K562 (cell line): Measurements from ENCODE around the gene RIT2.

Source experiments
- ARNT ChIP-seq, 2 experiments: fragments of 450-650 bp; IDR thresholded peaks; 2 replicates each; pipeline ENCODE4 v1.6.1; 2016; ENCODE audit warnings: mild to moderate bottlenecking in 1 of 2
- CEBPB ChIP-seq: fragments of 450-650 bp; IDR thresholded peaks from 2 replicates; pipeline ENCODE4 v1.6.1; 2016; ENCODE audit warnings: missing genetic modification characterization, missing compliant biosample characterization
- CREB1 ChIP-seq, 2 experiments: sonication (generic) in 1 of 2; formaldehyde crosslinking in 1 of 2; IDR thresholded peaks; 2 replicates each; pipeline versions ENCODE4 v1.6.1 to v1.8.0; 2012 to 2022; ENCODE audit warnings: inconsistent platforms in 1 of 2, mild to moderate bottlenecking in 1 of 2, missing genetic modification reagents in 1 of 2, moderate library complexity in 1 of 2
- MTA3 ChIP-seq: fragments of 450-650 bp; formaldehyde crosslinking; IDR thresholded peaks from 2 replicates; pipeline ENCODE4 v1.6.1; 2017; ENCODE audit warnings: mild to moderate bottlenecking, borderline replicate concordance
- MYBL2 ChIP-seq, 2 experiments: fragments of 450-650 bp in 1 of 2; sonication (generic) in 1 of 2; formaldehyde crosslinking in 1 of 2; IDR thresholded peaks; 2 replicates each; pipeline versions ENCODE4 v1.6.1 to v1.8.1; 2017 to 2022; ENCODE audit warnings: borderline replicate concordance in 1 of 2, inconsistent platforms in 1 of 2, low read depth in 1 of 2, mild to moderate bottlenecking in 1 of 2, missing genetic modification reagents in 1 of 2, moderate library complexity in 1 of 2
- NRF1 ChIP-seq, 2 experiments: fragments of 450-650 bp; IDR thresholded peaks in 1 of 2; conservative IDR thresholded peaks in 1 of 2; 2 replicates each; pipeline ENCODE4 v1.6.1; 2014; ENCODE audit warnings: mild to moderate bottlenecking in 2 of 2
- RAD21 ChIP-seq, 2 experiments: fragments of 250-450 bp in 1 of 2; fragments of 450-650 bp in 1 of 2; sonication (Bioruptor Pico) in 1 of 2; formaldehyde crosslinking in 1 of 2; IDR thresholded peaks in 1 of 2; conservative IDR thresholded peaks in 1 of 2; 2 replicates each; pipeline versions ENCODE4 v1.4.0 to v1.8.0; 2020 to 2022; ENCODE audit warnings: mild to moderate bottlenecking in 2 of 2, moderate library complexity in 1 of 2
- TF ChIP-seq, protein P1 (sequence below): fragments of 250-450 bp; sonication (Bioruptor Pico); IDR thresholded peaks from 2 replicates; pipeline ENCODE4 v1.5.0; 2022; ENCODE audit warnings: mild to moderate bottlenecking
- TF ChIP-seq, protein P2 (sequence below), 3 experiments: IDR thresholded peaks in 2 of 3; conservative IDR thresholded peaks in 1 of 3; 2 replicates each; pipeline ENCODE4 v1.5.1; 2011 to 2012; ENCODE audit warnings: low read length in 3 of 3, mild to moderate bottlenecking in 3 of 3, control low read depth in 2 of 3, improper control_type of control experiment in 1 of 3, inconsistent platforms in 1 of 3, low read depth in 1 of 3, mixed read lengths in 1 of 3, moderate library complexity in 1 of 3; ENCODE audit not compliant: insufficient read depth in 2 of 3
- TF ChIP-seq, protein P3 (sequence below): fragments of 450-650 bp; IDR thresholded peaks from 2 replicates; pipeline ENCODE4 v1.6.1; 2016; ENCODE audit warnings: antibody characterized with exemption
- TF ChIP-seq, protein P4 (sequence below): sonication (generic); formaldehyde crosslinking; IDR thresholded peaks from 2 replicates; pipeline ENCODE4 v1.8.1; 2023; ENCODE audit warnings: mild to moderate bottlenecking, missing genetic modification reagents
- TF ChIP-seq, protein P5 (sequence below), 2 experiments: fragments of 450-650 bp; formaldehyde crosslinking in 1 of 2; IDR thresholded peaks; 2 replicates each; pipeline versions ENCODE4 v1.4.0 to v1.6.1; 2014 to 2020; ENCODE audit warnings: mild to moderate bottlenecking in 2 of 2, borderline replicate concordance in 1 of 2, low read depth in 1 of 2

DNA sequence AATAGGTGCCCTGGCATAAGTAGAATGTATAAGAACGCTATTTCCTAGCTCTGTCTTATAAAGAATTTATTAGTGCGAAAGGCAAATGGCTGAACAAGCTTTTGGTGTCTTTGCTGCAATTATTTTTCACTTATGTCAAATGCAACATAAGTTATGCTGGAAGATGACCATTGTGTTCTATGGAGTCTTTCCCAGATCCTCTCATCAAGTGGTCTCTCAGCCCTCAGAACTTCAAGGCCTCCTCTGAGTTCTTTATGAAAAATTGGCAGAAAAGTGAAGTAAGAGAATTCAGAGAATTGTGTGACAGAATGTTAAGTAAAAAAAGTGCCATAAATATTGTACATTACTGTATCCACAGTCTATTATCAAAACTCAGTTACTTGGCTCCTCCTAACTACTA lies 75.2 kb downstream of the RIT2 start:
- TF ChIP-seq, protein P1, sequence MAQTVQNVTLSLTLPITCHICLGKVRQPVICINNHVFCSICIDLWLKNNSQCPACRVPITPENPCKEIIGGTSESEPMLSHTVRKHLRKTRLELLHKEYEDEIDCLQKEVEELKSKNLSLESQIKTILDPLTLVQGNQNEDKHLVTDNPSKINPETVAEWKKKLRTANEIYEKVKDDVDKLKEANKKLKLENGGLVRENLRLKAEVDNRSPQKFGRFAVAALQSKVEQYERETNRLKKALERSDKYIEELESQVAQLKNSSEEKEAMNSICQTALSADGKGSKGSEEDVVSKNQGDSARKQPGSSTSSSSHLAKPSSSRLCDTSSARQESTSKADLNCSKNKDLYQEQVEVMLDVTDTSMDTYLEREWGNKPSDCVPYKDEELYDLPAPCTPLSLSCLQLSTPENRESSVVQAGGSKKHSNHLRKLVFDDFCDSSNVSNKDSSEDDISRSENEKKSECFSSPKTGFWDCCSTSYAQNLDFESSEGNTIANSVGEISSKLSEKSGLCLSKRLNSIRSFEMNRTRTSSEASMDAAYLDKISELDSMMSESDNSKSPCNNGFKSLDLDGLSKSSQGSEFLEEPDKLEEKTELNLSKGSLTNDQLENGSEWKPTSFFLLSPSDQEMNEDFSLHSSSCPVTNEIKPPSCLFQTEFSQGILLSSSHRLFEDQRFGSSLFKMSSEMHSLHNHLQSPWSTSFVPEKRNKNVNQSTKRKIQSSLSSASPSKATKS (CRISPR knock-in tag): no peak
- TF ChIP-seq MTA3: no peak
- no peak for TF ChIP-seq MYBL2 (IDR thresholded peaks at IDR 0.05; ENCODE audit: low read depth)
- no peak for TF ChIP-seq MYBL2 (CRISPR knock-in tag; IDR thresholded peaks at IDR 0.05; ENCODE audit: borderline replicate concordance)
- TF ChIP-seq, protein P2, sequence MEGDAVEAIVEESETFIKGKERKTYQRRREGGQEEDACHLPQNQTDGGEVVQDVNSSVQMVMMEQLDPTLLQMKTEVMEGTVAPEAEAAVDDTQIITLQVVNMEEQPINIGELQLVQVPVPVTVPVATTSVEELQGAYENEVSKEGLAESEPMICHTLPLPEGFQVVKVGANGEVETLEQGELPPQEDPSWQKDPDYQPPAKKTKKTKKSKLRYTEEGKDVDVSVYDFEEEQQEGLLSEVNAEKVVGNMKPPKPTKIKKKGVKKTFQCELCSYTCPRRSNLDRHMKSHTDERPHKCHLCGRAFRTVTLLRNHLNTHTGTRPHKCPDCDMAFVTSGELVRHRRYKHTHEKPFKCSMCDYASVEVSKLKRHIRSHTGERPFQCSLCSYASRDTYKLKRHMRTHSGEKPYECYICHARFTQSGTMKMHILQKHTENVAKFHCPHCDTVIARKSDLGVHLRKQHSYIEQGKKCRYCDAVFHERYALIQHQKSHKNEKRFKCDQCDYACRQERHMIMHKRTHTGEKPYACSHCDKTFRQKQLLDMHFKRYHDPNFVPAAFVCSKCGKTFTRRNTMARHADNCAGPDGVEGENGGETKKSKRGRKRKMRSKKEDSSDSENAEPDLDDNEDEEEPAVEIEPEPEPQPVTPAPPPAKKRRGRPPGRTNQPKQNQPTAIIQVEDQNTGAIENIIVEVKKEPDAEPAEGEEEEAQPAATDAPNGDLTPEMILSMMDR (IDR thresholded peaks at IDR 0.05 in 2 of 3, conservative IDR thresholded peaks at IDR 0.05 in 1 of 3; ENCODE audit: insufficient read depth in 2 of 3, low read depth in 1 of 3, low read length in 3 of 3): no peak
- TF ChIP-seq CREB1 (IDR thresholded peaks at IDR 0.05): no peak
- no peak for TF ChIP-seq CREB1 (CRISPR knock-in tag; IDR thresholded peaks at IDR 0.05)
- TF ChIP-seq, protein P3, sequence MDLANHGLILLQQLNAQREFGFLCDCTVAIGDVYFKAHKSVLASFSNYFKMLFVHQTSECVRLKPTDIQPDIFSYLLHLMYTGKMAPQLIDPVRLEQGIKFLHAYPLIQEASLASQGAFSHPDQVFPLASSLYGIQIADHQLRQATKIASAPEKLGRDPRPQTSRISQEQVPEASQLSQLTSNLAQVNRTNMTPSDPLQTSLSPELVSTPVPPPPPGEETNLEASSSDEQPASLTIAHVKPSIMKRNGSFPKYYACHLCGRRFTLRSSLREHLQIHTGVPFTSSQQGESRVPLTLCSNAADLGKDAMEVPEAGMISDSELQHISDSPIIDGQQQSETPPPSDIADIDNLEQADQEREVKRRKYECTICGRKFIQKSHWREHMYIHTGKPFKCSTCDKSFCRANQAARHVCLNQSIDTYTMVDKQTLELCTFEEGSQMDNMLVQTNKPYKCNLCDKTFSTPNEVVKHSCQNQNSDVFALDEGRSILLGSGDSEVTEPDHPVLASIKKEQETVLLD: no peak
- TF ChIP-seq RAD21 (CRISPR knock-in tag; conservative IDR thresholded peaks at IDR 0.05 in 1 of 2, IDR thresholded peaks at IDR 0.05 in 1 of 2): no peak
- no peak for TF ChIP-seq CEBPB (tag)
- TF ChIP-seq ARNT (IDR thresholded peaks at IDR 0.05): no peak
- TF ChIP-seq, protein P4, sequence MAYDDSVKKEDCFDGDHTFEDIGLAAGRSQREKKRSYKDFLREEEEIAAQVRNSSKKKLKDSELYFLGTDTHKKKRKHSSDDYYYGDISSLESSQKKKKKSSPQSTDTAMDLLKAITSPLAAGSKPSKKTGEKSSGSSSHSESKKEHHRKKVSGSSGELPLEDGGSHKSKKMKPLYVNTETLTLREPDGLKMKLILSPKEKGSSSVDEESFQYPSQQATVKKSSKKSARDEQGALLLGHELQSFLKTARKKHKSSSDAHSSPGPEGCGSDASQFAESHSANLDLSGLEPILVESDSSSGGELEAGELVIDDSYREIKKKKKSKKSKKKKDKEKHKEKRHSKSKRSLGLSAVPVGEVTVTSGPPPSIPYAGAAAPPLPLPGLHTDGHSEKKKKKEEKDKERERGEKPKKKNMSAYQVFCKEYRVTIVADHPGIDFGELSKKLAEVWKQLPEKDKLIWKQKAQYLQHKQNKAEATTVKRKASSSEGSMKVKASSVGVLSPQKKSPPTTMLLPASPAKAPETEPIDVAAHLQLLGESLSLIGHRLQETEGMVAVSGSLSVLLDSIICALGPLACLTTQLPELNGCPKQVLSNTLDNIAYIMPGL (CRISPR knock-in tag): no peak
- TF ChIP-seq NRF1 (conservative IDR thresholded peaks at IDR 0.05 in 1 of 2, IDR thresholded peaks at IDR 0.05 in 1 of 2): no peak
- TF ChIP-seq, protein P5, sequence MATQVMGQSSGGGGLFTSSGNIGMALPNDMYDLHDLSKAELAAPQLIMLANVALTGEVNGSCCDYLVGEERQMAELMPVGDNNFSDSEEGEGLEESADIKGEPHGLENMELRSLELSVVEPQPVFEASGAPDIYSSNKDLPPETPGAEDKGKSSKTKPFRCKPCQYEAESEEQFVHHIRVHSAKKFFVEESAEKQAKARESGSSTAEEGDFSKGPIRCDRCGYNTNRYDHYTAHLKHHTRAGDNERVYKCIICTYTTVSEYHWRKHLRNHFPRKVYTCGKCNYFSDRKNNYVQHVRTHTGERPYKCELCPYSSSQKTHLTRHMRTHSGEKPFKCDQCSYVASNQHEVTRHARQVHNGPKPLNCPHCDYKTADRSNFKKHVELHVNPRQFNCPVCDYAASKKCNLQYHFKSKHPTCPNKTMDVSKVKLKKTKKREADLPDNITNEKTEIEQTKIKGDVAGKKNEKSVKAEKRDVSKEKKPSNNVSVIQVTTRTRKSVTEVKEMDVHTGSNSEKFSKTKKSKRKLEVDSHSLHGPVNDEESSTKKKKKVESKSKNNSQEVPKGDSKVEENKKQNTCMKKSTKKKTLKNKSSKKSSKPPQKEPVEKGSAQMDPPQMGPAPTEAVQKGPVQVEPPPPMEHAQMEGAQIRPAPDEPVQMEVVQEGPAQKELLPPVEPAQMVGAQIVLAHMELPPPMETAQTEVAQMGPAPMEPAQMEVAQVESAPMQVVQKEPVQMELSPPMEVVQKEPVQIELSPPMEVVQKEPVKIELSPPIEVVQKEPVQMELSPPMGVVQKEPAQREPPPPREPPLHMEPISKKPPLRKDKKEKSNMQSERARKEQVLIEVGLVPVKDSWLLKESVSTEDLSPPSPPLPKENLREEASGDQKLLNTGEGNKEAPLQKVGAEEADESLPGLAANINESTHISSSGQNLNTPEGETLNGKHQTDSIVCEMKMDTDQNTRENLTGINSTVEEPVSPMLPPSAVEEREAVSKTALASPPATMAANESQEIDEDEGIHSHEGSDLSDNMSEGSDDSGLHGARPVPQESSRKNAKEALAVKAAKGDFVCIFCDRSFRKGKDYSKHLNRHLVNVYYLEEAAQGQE (IDR thresholded peaks at IDR 0.05; ENCODE audit: borderline replicate concordance): no peak
- TF ChIP-seq, protein P5 (CRISPR knock-in tag; IDR thresholded peaks at IDR 0.05; ENCODE audit: low read depth): no peak
